ENCODE data around the gene MISP.

The MISP gene

GRCh38 chr19:768424-768823, 17.5 kb downstream of the MISP start:
- no peaks in the 10 kb centered on the region for H4K20me1 ChIP-seq
- no peak for TF ChIP-seq Cebpa-rat (IDR thresholded peaks at IDR 0.05)
- H3K27me3 ChIP-seq, result peaks cover 11% of the 10 kb centered on the region; the same call in 1 of the 2 replicates
- no peak overlapping the region for H3K9ac ChIP-seq
- no peak overlapping the region for H3K4me3 ChIP-seq
- no peaks in the 10 kb centered on the region for H3K36me3 ChIP-seq
- no peak overlapping the region for H3K4me2 ChIP-seq
- no peak overlapping the region for H3K27ac ChIP-seq
- H3K9me3 ChIP-seq, result no peaks in the 10 kb centered on the region
- H3K4me1 ChIP-seq, result peaks cover 25% of the 10 kb centered on the region

- TF ChIP-seq Cebpa-rat (IDR thresholded peaks at IDR 0.05), result no peak
- H3K4me2 ChIP-seq, result no peak overlapping the region
- no peaks in the 10 kb centered on the region for H4K20me1 ChIP-seq
- H3K9me3 ChIP-seq, result no peaks in the 10 kb centered on the region
- no peak overlapping the region for H3K4me3 ChIP-seq
- no peak overlapping the region for H3K27ac ChIP-seq
- H3K4me1 ChIP-seq, result peaks cover 17% of the 10 kb centered on the region
- H3K9ac ChIP-seq, result no peak overlapping the region
- no peaks in the 10 kb centered on the region for H3K36me3 ChIP-seq
- H3K27me3 ChIP-seq, result peaks cover 11% of the 10 kb centered on the region; the same call in 1 of the 2 replicates
Measured at GRCh38 chr19:769616-770015, 18.7 kb downstream of the MISP start.

- no peaks in the 10 kb centered on the region for H3K36me3 ChIP-seq
- H3K9me3 ChIP-seq, result no peaks in the 10 kb centered on the region
- no peak overlapping the region for H3K4me3 ChIP-seq
- no peak overlapping the region for H3K9ac ChIP-seq
- H4K20me1 ChIP-seq, result no peaks in the 10 kb centered on the region
- H3K27ac ChIP-seq, result no peak overlapping the region
- H3K4me2 ChIP-seq, result no peak overlapping the region
- TF ChIP-seq Cebpa-rat (IDR thresholded peaks at IDR 0.05), result no peak
- H3K4me1 ChIP-seq, result peaks cover 17% of the 10 kb centered on the region
- peaks cover 11% of the 10 kb centered on the region; the same call in 1 of the 2 replicates for H3K27me3 ChIP-seq
Measured at GRCh38 chr19:771332-771785, 20.4 kb downstream of the MISP start.

GRCh38 chr19:772063-772462, 21.2 kb downstream of the MISP start:
- Histone ChIP-seq H3K4me3 (no peak overlapping the region), H3K4me2 (no peak overlapping the region), H4K20me1 (no peaks in the 10 kb centered on the region), H3K9ac (no peak overlapping the region), H3K27me3 (peaks cover 11% of the 10 kb centered on the region; the same call in 1 of the 2 replicates), H3K9me3 (no peaks in the 10 kb centered on the region), H3K27ac (no peak overlapping the region), H3K36me3 (no peaks in the 10 kb centered on the region), H3K4me1 (peaks cover 17% of the 10 kb centered on the region)
- no peak for TF ChIP-seq Cebpa-rat (IDR thresholded peaks at IDR 0.05)

- Histone ChIP-seq H3K9me3 (no peaks in the 10 kb centered on the region), H3K27ac (no peak overlapping the region), H3K27me3 (peaks cover 11% of the 10 kb centered on the region; the same call in 1 of the 2 replicates), H4K20me1 (no peaks in the 10 kb centered on the region), H3K4me3 (no peak overlapping the region), H3K9ac (no peak overlapping the region), H3K4me1 (peaks cover 17% of the 10 kb centered on the region), H3K36me3 (no peaks in the 10 kb centered on the region), H3K4me2 (peak overlapping the region; percentile 39)
- TF ChIP-seq Cebpa-rat (IDR thresholded peaks at IDR 0.05), result no peak
Measured at GRCh38 chr19:772730-773436, 22.0 kb downstream of the MISP start.

GRCh38 chr19:776549-776948, 25.6 kb downstream of the MISP start:
- Histone ChIP-seq H3K36me3 (no peaks in the 10 kb centered on the region), H4K20me1 (no peaks in the 10 kb centered on the region), H3K27me3 (no peaks in the 10 kb centered on the region), H3K4me1 (peaks cover 8% of the 10 kb centered on the region), H3K27ac (no peak overlapping the region), H3K4me3 (no peak overlapping the region), H3K9me3 (no peaks in the 10 kb centered on the region), H3K9ac (no peak overlapping the region), H3K4me2 (no peak overlapping the region)
- no peak for TF ChIP-seq Cebpa-rat (IDR thresholded peaks at IDR 0.05)

- Histone ChIP-seq H3K9me3 (no peaks in the 10 kb centered on the region), H3K4me1 (no peaks in the 10 kb centered on the region), H3K36me3 (no peaks in the 10 kb centered on the region), H3K27ac (no peak overlapping the region), H4K20me1 (no peaks in the 10 kb centered on the region), H3K9ac (no peak overlapping the region), H3K27me3 (no peaks in the 10 kb centered on the region), H3K4me3 (no peak overlapping the region), H3K4me2 (no peak overlapping the region)
- no peak for TF ChIP-seq Cebpa-rat (IDR thresholded peaks at IDR 0.05)
Measured at GRCh38 chr19:778910-779653, 28.2 kb downstream of the MISP start.

- Histone ChIP-seq H3K27me3 (no peaks in the 10 kb centered on the region), H3K4me1 (no peaks in the 10 kb centered on the region), H3K4me3 (no peak overlapping the region), H3K4me2 (no peak overlapping the region), H3K27ac (no peak overlapping the region), H4K20me1 (no peaks in the 10 kb centered on the region), H3K9ac (no peak overlapping the region), H3K9me3 (no peaks in the 10 kb centered on the region), H3K36me3 (no peaks in the 10 kb centered on the region)
- no peak for TF ChIP-seq Cebpa-rat (IDR thresholded peaks at IDR 0.05)
Measured at GRCh38 chr19:780935-781334, 30.0 kb downstream of the MISP start.

GRCh38 chr19:781800-782184, 30.9 kb downstream of the MISP start:
- Histone ChIP-seq H3K4me3 (no peak overlapping the region), H3K36me3 (no peaks in the 10 kb centered on the region), H3K27me3 (no peaks in the 10 kb centered on the region), H3K4me2 (no peak overlapping the region), H3K9me3 (no peaks in the 10 kb centered on the region), H4K20me1 (no peaks in the 10 kb centered on the region), H3K27ac (no peak overlapping the region), H3K9ac (no peak overlapping the region), H3K4me1 (no peaks in the 10 kb centered on the region)
- no peak for TF ChIP-seq Cebpa-rat (IDR thresholded peaks at IDR 0.05)

- Histone ChIP-seq H4K20me1 (no peaks in the 10 kb centered on the region), H3K27ac (no peak overlapping the region), H3K27me3 (no peaks in the 10 kb centered on the region), H3K36me3 (no peaks in the 10 kb centered on the region), H3K4me3 (no peak overlapping the region), H3K4me1 (no peaks in the 10 kb centered on the region), H3K9ac (no peak overlapping the region), H3K9me3 (no peaks in the 10 kb centered on the region), H3K4me2 (no peak overlapping the region)
- no peak for TF ChIP-seq Cebpa-rat (IDR thresholded peaks at IDR 0.05)
Measured at GRCh38 chr19:782185-782877, 31.4 kb downstream of the MISP start.

Data from BLaER1 (cell line).